Measurements from ENCODE around the gene AOAH. TPM values are rescaled to one million over a fixed set of nuclear protein-coding genes. Genes with fewer than 3 reads are reported as not detected.

The AOAH gene
- total and polyA plus RNA-seq, 9 of the 15 experiments (the other 6 are each of a cell fraction or from before 2014, with no cell fraction given), result not detected

GRCh38 chr7:36748017-36748487, 23.8 kb upstream of the AOAH start:
- H3K4me1 ChIP-seq (replicated peaks in 1 of 2; ENCODE audit: control insufficient read depth in 2 of 2, insufficient read depth in 2 of 2, low read length in 2 of 2), result no peaks in the 10 kb centered on the region
- no peak overlapping the region for H3K4me3 ChIP-seq
- no peak overlapping the region for H3K9ac ChIP-seq (ENCODE audit: insufficient read depth in 1 of 2, low read depth in 2 of 2, low read length in 2 of 2)
- ChIA-PET CTCF (ENCODE audit: low intra/inter-chr PET ratio) (no interaction called here), POLR2A (no interaction called here)
- intact Hi-C loops (cut with micrococcal nuclease) (no loop called here), in situ Hi-C loops (cut with MboI) (no loop called here)
- no peak overlapping the region for H2AFZ ChIP-seq (ENCODE audit: low read depth, low read length)
- H3K27me3 ChIP-seq (ENCODE audit: control insufficient read depth in 2 of 2, insufficient read depth in 2 of 2, low read length in 2 of 2), result peaks cover 0 to 7% of the 10 kb centered on the region in 2 experiments; a peak in 1 of 5 replicates
- no peaks in the 10 kb centered on the region for H3K79me2 ChIP-seq (ENCODE audit: control insufficient read depth, insufficient read depth, low read length)
- TF ChIP-seq U2AF2 (optimal IDR thresholded peaks at IDR 0.05; ENCODE audit: low read depth, low read length) (no peak), RBBP5 (IDR thresholded peaks at IDR 0.05; ENCODE audit: borderline replicate concordance, insufficient read depth, low read length, poor library complexity, severe bottlenecking) (no peak), ESRRA (IDR thresholded peaks at IDR 0.05; ENCODE audit: borderline replicate concordance, low read depth) (no peak), ZBTB49 (CRISPR knock-in tag; IDR thresholded peaks at IDR 0.05; ENCODE audit: borderline replicate concordance) (no peak), MED1 (CRISPR knock-in tag; IDR thresholded peaks at IDR 0.05; ENCODE audit: borderline replicate concordance) (no peak), MAFK (IDR thresholded peaks at IDR 0.05; ENCODE audit: low read length) (no peak), ZNF830 (CRISPR knock-in tag; IDR thresholded peaks at IDR 0.05) (no peak), CREB1 (IDR thresholded peaks at IDR 0.05) (no peak), CREB1 (CRISPR knock-in tag; IDR thresholded peaks at IDR 0.05) (no peak), SRSF7 (optimal IDR thresholded peaks at IDR 0.05; ENCODE audit: low read depth, low read length) (no peak), NR0B1 (IDR thresholded peaks at IDR 0.05; ENCODE audit: partially characterized antibody) (no peak), STAG1 (CRISPR knock-in tag; IDR thresholded peaks at IDR 0.05; ENCODE audit: borderline replicate concordance) (no peak)
- ATAC-seq (no peak), FAIRE-seq (no peak), DNase-seq (ENCODE audit: extremely low read depth in 1 of 4, low spot score in 3 of 4) (no peak)
- no peaks in the 10 kb centered on the region for H3K36me3 ChIP-seq (ENCODE audit: control insufficient read depth, insufficient read depth, low read length)
- no TSS peak for BruUV-seq (replicated peaks)
- no peaks in the 10 kb centered on the region for H3K9me1 ChIP-seq (ENCODE audit: control insufficient read depth, insufficient read depth, low read length)
- no peaks in the 10 kb centered on the region for H3K9me3 ChIP-seq (replicated peaks; ENCODE audit: control insufficient read depth, insufficient read depth, low read depth, low read length)
- 0% methylated on average over 7 of the region's 7 CpGs for WGBS (ENCODE audit: insufficient coverage, low coverage, missing lambda C conversion rate)
- no peak overlapping the region for H3K27ac ChIP-seq (ENCODE audit: extremely low read depth, low read depth, low read length)
- no peak overlapping the region for H3K4me2 ChIP-seq (ENCODE audit: insufficient read depth, low read length)
- no peaks in the 10 kb centered on the region for H4K20me1 ChIP-seq (replicated peaks; ENCODE audit: control insufficient read depth, insufficient read depth, low read length)
